Loucy (cell line): ENCODE measurements around the gene ARL5C.

Experiments
- H2AFZ ChIP-seq: fragments of 200-600 bp; sonication (generic); 2 replicates; pipeline ENCODE4 v1.6.0; 2016; ENCODE audit warnings: antibody characterized with exemption, mild to moderate bottlenecking, low read length, moderate library complexity
- H3F3A ChIP-seq: fragments of 200-600 bp; 2 replicates; pipeline ENCODE4 v1.6.0; 2016; ENCODE audit warnings: antibody characterized with exemption, low read depth, mild to moderate bottlenecking
- H3K27me3 ChIP-seq: fragments of 200-600 bp; sonication (generic); 2 replicates; pipeline ENCODE4 v1.6.1; 2014; ENCODE audit warnings: low read length, mild to moderate bottlenecking; ENCODE audit not compliant: insufficient read depth, poor library complexity, severe bottlenecking
- H3K36me3 ChIP-seq: fragments of 200-600 bp; sonication (generic); 2 replicates; pipeline ENCODE4 v1.6.1; 2016; ENCODE audit warnings: low read length; ENCODE audit not compliant: insufficient read depth
- H3K4me1 ChIP-seq: fragments of 200-600 bp; sonication (generic); 2 replicates; pipeline ENCODE4 v1.5.1; 2014; ENCODE audit warnings: low read length, mild to moderate bottlenecking; ENCODE audit not compliant: insufficient read depth, poor library complexity, severe bottlenecking
- H3K4me2 ChIP-seq: fragments of 200-600 bp; sonication (generic); 2 replicates; pipeline ENCODE4 v1.6.0; 2014; ENCODE audit warnings: antibody characterized with exemption, low read length, low read depth, mild to moderate bottlenecking; ENCODE audit not compliant: poor library complexity, severe bottlenecking
- H3K4me3 ChIP-seq: fragments of 200-600 bp; sonication (generic); 2 replicates; pipeline ENCODE4 v1.5.1; 2014; ENCODE audit warnings: low read length, mild to moderate bottlenecking, mixed read lengths; ENCODE audit not compliant: poor library complexity, severe bottlenecking
- H3K79me2 ChIP-seq: fragments of 200-600 bp; sonication (generic); 2 replicates; pipeline ENCODE4 v1.6.1; 2014; ENCODE audit warnings: low read length; ENCODE audit not compliant: insufficient read depth
- H3K9ac ChIP-seq: fragments of 200-600 bp; sonication (generic); 2 replicates; pipeline ENCODE4 v1.6.0; 2014; ENCODE audit warnings: mild to moderate bottlenecking, low read depth, low read length, moderate library complexity; ENCODE audit not compliant: poor library complexity, severe bottlenecking
- H3K9me2 ChIP-seq: fragments of 200-600 bp; sonication (generic); replicated peaks from 2 replicates; pipeline ENCODE4 v1.6.1; 2016; ENCODE audit warnings: low read depth, low read length, mixed read lengths
- H3K9me3 ChIP-seq: fragments of 200-600 bp; sonication (generic); 2 replicates; pipeline ENCODE4 v1.6.1; 2014; ENCODE audit warnings: mild to moderate bottlenecking, antibody characterized with exemption, low read length, low read depth; ENCODE audit not compliant: insufficient read depth
- H4K20me1 ChIP-seq: fragments of 200-600 bp; sonication (generic); 2 replicates; pipeline ENCODE4 v1.6.0; 2014; ENCODE audit warnings: antibody characterized with exemption, low read length, mild to moderate bottlenecking; ENCODE audit not compliant: insufficient read depth, poor library complexity, severe bottlenecking
- CTCF ChIP-seq: fragments of 200-600 bp; sonication (generic); conservative IDR thresholded peaks from 2 replicates; pipeline ENCODE4 v1.5.1; 2014; ENCODE audit warnings: mild to moderate bottlenecking, antibody characterized with exemption, low read length
- EZH2phosphoT487 ChIP-seq: fragments of 200-600 bp; IDR thresholded peaks from 2 replicates; pipeline ENCODE4 v1.6.1; 2018; ENCODE audit warnings: antibody characterized with exemption, mild to moderate bottlenecking, moderate library complexity, borderline replicate concordance

The ARL5C gene

GRCh38 chr17:39166437-39167335, 725 bp upstream of the ARL5C start:
- Histone ChIP-seq H2AFZ (no peak overlapping the region), H3K27me3 (no peaks in the 10 kb centered on the region), H3F3A (peaks cover 15% of the 10 kb centered on the region), H3K9ac (peak overlapping the region; percentile 72), H3K9me2 (no peaks in the 10 kb centered on the region), H3K4me1 (peaks cover 61% of the 10 kb centered on the region), H4K20me1 (no peaks in the 10 kb centered on the region), H3K4me3 (peak overlapping the region; percentile 64), H3K4me2 (peak overlapping the region; percentile 84), H3K9me3 (no peaks in the 10 kb centered on the region), H3K36me3 (no peaks in the 10 kb centered on the region), H3K79me2 (no peaks in the 10 kb centered on the region)
- TF ChIP-seq CTCF (no peak), EZH2phosphoT487 (no peak)

DNA sequence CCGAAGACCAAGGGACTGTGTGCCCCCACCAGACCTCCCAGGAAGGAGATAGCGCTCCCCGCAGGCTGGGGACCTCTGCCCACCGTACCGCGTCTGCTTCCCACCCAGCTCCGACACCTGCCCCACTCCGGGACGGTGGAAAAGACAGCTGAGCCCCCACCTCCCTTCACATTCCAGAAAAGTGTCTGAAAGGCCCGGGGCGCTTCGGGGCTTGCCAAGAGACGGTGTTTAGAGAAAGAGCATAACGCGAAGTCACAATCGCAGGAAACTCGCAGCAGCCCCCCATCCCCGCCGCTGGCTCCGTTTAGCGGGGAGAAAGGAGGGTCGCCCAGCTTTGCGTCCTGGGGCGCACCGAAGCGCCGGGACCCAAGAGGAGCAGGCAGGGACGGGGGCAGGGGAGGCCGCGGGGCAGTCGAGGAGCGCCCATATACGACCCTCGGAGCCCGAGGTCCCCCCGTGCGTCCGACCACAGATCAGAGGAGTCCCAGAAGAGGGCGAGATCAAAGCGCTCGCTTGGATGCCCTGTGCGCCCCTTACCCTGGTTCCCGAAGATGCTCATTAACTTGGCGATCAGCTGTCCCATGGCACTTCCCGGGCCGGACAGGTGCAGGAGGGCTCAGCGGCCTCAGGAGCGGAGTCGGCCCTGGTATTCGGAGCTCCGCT, 652 bp downstream of the ARL5C start:
- Histone ChIP-seq H3K36me3 (no peaks in the 10 kb centered on the region), H3K9me2 (no peaks in the 10 kb centered on the region), H3K9ac (peak overlapping the region; percentile 72), H3K79me2 (no peaks in the 10 kb centered on the region), H3F3A (peaks cover 15% of the 10 kb centered on the region), H3K27me3 (no peaks in the 10 kb centered on the region), H2AFZ (no peak overlapping the region), H3K4me2 (no peak overlapping the region), H3K4me1 (peaks cover 56% of the 10 kb centered on the region), H4K20me1 (no peaks in the 10 kb centered on the region), H3K9me3 (no peaks in the 10 kb centered on the region), H3K4me3 (no peak overlapping the region)
- TF ChIP-seq CTCF (no peak), EZH2phosphoT487 (no peak)

DNA sequence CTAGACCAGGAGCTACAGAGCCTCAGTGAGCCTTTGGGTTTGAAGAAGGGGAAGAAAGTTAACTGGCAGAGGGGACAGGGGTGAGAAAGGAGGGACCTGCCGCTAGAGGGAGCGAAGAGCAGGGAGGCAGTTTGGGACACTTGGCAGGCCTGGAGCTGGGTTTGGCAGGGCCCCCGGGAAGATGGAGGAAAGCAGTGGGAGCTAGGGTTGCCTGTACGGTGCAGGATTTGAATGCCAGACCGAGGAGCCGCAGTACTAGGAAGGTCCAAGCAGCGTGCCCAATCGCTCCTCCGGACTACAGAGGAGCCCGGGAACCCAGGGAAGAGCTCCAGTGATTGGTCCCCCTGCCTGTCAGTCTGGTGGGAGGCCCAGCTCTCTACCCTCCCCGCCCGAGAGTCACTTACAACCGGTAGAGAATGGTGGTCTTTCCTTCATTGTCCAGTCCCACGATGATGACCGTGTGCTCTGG, 1.3 kb downstream of the ARL5C start:
- H3K9me3 ChIP-seq: no peaks in the 10 kb centered on the region
- peaks cover 12% of the 10 kb centered on the region for H3F3A ChIP-seq
- H3K4me3 ChIP-seq: no peak overlapping the region
- H3K4me1 ChIP-seq: peaks cover 50% of the 10 kb centered on the region
- H3K27me3 ChIP-seq: no peaks in the 10 kb centered on the region
- H3K79me2 ChIP-seq: no peaks in the 10 kb centered on the region
- no peaks in the 10 kb centered on the region for H4K20me1 ChIP-seq
- H3K36me3 ChIP-seq: no peaks in the 10 kb centered on the region
- TF ChIP-seq EZH2phosphoT487 (no peak), CTCF (peak; percentile 84)
- no peaks in the 10 kb centered on the region for H3K9me2 ChIP-seq
- H3K9ac ChIP-seq: peak overlapping the region; percentile 42
- no peak overlapping the region for H3K4me2 ChIP-seq
- H2AFZ ChIP-seq: no peak overlapping the region
